Stimulated activated CD8-positive, alpha-beta memory T cell treated with anti-CD3 and anti-CD28 coated beads, Interleukin-7, amount 100 ng/mL, for 24 hours (primary cell): Measurements from ENCODE around the gene SESN1.
"Not testable (repeated sequence)": the region's sequence is repeated elsewhere in the genome, so short reads cannot be mapped to it uniquely, and the experiment has no call there.

Experiments used
- DNase-seq: peaks from one replicate; pipeline ENCODE4 v3.0.0-alpha.2; 2020; ENCODE audit warnings: low read depth

SESN1 gene

GRCh38 chr6:109095036-109095834 is 589 bp upstream of the SESN1 start, which contains the start of gene CEP57L1:
CEP57L1 (plus strand) TSS chr6:109095507; CDS start chr6:109145222, 49,715 bp downstream.
- DNase-seq, result peak; percentile 91

DNA sequence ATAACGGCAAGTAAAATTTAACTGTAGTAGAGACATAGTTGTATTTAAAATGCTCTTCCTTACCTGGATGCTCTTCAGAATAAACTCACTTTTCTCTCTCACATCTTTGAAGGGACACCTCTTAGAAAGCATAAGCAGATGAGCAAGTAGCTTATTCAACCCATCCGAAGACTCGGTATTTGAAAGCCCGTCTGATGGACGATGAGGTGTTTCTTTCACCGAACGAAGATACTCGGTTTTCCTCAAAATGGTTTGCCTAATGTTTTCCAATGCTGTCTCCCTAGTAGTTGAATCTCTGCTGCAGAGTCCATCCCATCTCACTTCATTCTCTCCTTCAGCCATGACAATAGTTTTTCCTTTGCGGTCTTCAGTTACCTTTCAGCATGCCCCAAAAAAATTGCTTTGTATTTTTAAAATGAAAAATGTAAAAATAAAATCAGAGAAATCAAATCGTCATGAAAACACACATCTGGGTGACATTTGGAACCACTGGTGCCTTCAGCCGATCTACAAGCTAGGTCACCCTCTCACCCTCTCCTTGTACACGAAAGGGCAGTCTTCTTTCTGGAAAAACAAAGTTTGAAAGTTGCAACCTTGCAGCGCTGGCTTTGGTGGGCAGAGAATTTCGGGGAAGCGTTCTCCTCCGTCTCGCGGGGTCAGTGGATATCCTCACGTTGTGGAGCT is 772 bp downstream of the SESN1 start:
- DNase-seq, result no peak

- no peak for DNase-seq
Measured at GRCh38 chr6:109092074-109092473, 2.6 kb downstream of the SESN1 start.

GRCh38 chr6:109091314-109092024 is 3.2 kb downstream of the SESN1 start:
- no peak for DNase-seq

DNA sequence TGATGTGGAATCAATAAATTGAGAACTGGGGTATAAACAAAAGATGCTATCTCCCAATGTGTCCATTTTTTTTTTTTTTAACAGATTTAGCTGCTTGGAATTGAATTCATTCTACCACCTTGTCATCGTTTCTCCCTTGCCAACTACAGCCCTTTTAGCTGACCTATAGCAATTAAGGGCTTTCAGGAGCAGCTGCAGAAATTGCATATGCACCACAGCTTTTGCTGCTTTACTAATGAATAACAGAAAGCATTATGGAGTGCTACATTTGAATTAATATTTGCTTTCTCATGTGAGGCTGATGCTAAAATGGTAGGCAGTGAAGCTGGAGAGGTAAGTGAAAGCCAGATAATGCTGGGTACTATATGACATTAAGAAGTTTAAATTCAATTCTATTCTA is 5.7 kb downstream of the SESN1 start:
- DNase-seq, result no peak

DNA sequence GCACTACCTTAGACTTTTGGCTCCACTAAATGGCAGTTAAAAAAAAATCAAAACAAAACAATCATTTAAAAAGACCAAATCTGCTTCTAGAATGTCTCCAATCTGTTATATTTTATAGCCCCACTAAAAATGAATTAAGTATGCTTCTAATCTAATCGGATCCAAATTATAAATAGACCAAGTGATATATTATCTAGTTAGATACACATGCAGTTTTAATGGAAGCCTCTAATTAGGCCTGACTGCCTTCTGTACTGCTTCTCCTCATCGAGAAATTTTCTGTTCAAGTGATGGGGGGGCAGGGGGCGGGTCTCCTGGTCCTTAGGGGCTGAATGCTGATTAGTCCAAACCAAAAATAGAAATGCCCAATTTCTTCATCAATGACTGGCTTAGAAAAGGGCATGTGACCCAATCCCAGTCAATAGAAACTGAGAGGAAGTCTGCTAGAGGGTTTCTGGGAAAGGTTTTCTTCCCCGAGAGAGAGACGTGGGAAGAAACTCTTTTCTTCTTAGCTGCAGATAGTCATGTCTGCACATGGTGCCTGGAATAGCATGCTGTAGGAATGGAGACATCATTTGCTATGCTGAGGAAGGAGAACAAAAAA is 6.9 kb downstream of the SESN1 start:
- DNase-seq, result no peak

- not testable (repeated sequence) for DNase-seq
Measured at GRCh38 chr6:109084146-109084545, 10.5 kb downstream of the SESN1 start.

GRCh38 chr6:109083657-109084056 is 11.0 kb downstream of the SESN1 start:
- no peak for DNase-seq

GRCh38 chr6:109082188-109082577 is 12.5 kb downstream of the SESN1 start:
- DNase-seq, result no peak

- no peak for DNase-seq
Measured at GRCh38 chr6:109081516-109082187, 13.0 kb downstream of the SESN1 start.

DNA sequence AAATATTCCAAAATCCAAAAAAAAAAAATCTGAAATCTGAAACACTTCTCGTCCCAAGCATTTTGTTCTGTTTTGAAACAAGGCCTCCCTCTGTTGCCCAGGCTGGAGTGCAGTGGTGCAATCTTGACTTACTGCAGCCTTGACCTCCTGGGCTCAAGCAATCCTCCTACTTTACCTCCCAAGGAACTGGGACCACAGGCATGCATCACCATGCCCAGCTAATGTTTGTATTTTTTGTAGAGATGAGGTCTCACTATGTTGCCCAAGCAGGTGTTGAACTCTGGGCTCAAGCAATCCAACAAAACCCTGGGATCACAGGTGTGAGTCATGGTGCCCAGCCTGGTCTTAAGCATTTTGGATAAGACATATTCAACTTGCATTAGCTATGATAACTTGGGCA is 13.6 kb downstream of the SESN1 start:
- no peak for DNase-seq

DNA sequence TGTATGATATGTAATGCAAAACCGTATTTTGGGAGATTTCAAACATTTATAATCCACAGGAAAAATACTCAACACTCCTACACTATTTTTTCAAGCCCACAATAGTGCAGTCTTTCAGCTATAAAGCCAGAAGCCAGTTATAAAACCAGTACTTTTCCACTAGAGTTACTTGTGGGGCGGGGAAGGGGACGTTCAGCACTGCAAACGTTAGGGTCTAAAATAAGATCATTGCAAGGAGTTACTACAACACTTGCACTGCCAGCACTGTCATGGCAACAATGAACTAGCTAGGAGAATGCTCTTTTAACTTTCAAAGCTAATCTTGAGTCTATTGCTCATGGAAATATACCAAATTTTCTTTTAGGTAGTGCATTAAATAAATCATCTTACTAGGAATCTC is 14.7 kb downstream of the SESN1 start:
- DNase-seq, result no peak

- no peak for DNase-seq
Measured at GRCh38 chr6:109076377-109076776, 18.3 kb downstream of the SESN1 start.

DNA sequence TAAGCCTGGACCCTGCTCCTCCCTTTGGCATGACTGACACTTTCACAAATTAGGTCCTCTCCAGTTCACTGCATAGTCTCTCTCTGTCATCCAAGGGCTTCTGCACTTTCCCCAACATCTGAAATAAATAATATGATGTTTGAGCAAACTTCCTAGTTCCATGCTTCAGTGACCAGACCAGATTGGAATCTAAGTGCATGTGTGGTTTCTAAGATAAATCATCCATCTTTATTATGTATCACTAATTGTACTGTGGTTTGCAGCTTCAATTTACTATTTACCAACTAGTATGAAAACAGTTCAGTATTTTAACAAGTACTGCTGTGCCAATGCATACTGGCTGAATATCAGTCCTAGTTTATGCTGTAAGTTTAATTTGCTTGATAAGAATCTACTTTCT is 18.7 kb downstream of the SESN1 start:
- DNase-seq, result no peak

DNA sequence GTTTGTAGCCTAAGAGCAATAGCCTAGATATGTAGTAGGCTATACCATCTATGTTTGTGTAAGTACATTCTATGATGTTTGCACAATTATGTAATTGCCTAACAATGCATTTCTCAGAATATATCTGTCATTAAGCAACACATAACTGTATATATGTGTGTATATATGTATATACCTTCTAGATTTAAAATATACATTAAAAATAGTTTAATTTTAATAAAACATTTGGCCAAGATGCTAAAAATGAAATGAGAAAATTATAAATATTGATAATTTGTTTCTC is 20.6 kb downstream of the SESN1 start:
- DNase-seq, result no peak

DNA sequence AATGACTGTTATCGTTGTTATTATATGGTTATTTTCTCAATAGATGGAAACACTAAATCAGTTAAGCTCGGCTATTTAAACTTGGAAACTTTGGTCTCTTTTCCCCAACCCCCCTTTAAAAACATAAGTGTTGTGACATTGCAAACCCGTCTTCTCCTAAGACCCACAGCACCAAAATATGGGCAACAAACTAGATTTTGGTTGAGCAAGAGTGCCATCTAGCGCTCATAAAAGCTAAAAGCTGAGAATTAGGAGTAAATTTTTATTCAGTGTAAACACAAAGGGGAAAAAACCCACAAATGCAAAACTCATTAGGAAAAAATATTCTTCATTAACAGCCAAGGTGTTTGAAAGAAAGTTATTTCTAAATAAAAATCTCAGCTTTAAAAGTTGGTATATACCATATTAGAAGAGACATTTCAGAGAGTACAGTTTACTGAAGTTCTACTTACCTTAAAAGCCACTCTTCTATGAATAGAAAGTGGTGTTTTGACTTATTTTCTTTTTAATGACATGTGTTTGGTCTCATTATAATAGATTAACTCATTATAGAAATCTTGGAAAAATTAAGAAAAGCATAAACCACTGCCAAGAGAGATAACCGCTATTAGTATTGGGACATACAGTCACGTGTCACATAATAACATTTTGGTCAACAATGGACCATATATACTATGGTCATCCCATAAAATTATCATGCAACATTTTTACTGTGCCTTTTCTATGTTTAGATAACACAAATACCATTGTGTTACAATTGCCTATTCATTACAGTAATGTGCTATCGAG is 21.1 kb downstream of the SESN1 start:
- DNase-seq, result no peak

DNA sequence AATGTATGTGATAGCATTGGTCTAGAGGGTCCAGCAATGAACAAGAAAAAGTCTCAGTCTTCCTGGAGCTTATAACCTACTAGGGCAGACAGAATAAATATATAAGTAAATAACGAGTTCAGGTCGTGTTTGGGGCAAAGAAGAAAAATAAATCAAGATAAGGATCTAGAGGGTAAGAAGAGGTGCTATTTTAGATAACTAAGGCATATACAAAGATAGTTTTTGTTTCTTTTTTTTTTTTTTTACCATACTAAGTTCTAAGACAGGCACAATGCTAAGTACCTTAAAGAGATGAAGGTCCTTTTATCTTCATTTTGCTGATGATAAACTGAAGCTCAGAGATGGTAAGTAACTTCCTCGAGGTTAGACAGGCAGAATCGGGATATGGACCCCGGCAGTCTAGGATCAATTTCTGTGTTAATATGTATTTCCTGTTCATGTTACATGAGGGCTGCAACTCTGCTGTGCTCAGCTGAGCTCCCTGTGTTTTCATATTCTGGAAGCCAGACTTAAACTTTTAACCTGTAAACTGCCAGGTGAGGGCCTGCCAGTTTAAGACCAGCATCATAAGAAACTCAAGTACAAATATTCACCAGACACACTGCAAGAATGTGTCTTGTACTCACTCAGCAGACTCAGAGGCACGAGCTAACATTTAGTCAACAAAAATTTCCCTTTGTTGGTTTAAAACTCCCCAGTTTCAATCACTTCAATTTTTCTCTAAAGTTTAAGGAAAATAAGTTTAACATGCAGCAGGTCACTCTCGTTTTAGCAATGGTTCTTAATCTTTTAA is 23.3 kb downstream of the SESN1 start:
- no peak for DNase-seq

DNA sequence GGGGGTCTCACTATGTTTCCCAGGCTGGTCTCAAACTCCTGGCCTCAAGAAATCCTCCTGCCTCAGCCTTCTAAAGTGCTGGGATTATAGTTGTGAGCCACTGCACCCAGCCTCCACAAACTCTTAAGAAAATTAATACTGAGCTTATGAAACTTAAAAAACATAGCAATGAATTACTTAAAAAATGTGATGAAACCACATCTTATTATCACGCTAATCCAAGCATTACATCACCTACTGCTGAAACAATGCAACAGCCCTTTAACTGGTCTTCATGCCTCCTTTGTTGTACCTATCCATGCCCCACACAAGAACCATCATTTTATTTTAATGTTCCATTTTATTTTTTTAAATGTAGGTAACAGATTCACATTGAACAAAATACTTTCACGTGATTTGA is 24.9 kb downstream of the SESN1 start:
- no peak for DNase-seq

GRCh38 chr6:109062767-109063352 is 31.8 kb downstream of the SESN1 start:
- DNase-seq, result no peak

- no peak for DNase-seq
Measured at GRCh38 chr6:109062216-109062615, 32.4 kb downstream of the SESN1 start.
